Measurements from ENCODE around the gene RBM33.

The RBM33 gene

GRCh38 chr7:155762036-155762435 lies 117.6 kb downstream of the RBM33 start:
- Histone ChIP-seq H3K27ac (no peak overlapping the region), H3K4me3 (ENCODE audit: low read depth, low read length) (no peak overlapping the region), H3K36me3 (replicated peaks) (peaks cover 9% of the 10 kb centered on the region), H3K27me3 (replicated peaks) (no peaks in the 10 kb centered on the region)
- DNase-seq = no peak
- in situ Hi-C loops (cut with HindIII; ENCODE audit: low pct_ligation_motif_present, low sequenced_read_pairs) = no loop called here
- no peak for TF ChIP-seq CTCF (IDR thresholded peaks at IDR 0.05; ENCODE audit: low read depth, low read length, missing control alignments)

GRCh38 chr7:155762655-155763054 lies 118.2 kb downstream of the RBM33 start:
- in situ Hi-C loops (cut with HindIII; ENCODE audit: low pct_ligation_motif_present, low sequenced_read_pairs) = no loop called here
- H3K36me3 ChIP-seq (replicated peaks) = peaks cover 9% of the 10 kb centered on the region

GRCh38 chr7:155763122-155763521 lies 118.7 kb downstream of the RBM33 start:
- peak overlapping the region; percentile 93 for H3K27ac ChIP-seq
- no peak for DNase-seq
- H3K27me3 ChIP-seq (replicated peaks) = no peaks in the 10 kb centered on the region
- peaks cover 12% of the 10 kb centered on the region for H3K36me3 ChIP-seq (replicated peaks)
- TF ChIP-seq CTCF (IDR thresholded peaks at IDR 0.05; ENCODE audit: low read depth, low read length, missing control alignments) = no peak
- in situ Hi-C loops (cut with HindIII; ENCODE audit: low pct_ligation_motif_present, low sequenced_read_pairs) = no loop called here
- H3K4me3 ChIP-seq (ENCODE audit: low read depth, low read length) = no peak overlapping the region

More at GRCh38 chr7:155762655-155763054, 118.2 kb downstream of the RBM33 start:
- no peak for DNase-seq
- no peak overlapping the region for H3K4me3 ChIP-seq (ENCODE audit: low read depth, low read length)
- H3K27me3 ChIP-seq (replicated peaks) = no peaks in the 10 kb centered on the region
- H3K27ac ChIP-seq = peak overlapping the region; percentile 93
- no peak for TF ChIP-seq CTCF (IDR thresholded peaks at IDR 0.05; ENCODE audit: low read depth, low read length, missing control alignments)

GRCh38 chr7:155763691-155764437 lies 119.4 kb downstream of the RBM33 start:
- Histone ChIP-seq H3K36me3 (replicated peaks) (peaks cover 15% of the 10 kb centered on the region), H3K27ac (peak overlapping the region; percentile 93), H3K27me3 (replicated peaks) (no peaks in the 10 kb centered on the region), H3K4me3 (ENCODE audit: low read depth, low read length) (no peak overlapping the region)
- TF ChIP-seq CTCF (IDR thresholded peaks at IDR 0.05; ENCODE audit: low read depth, low read length, missing control alignments) = no peak
- peak; percentile 84 for DNase-seq
- in situ Hi-C loops (cut with HindIII; ENCODE audit: low pct_ligation_motif_present, low sequenced_read_pairs) = no loop called here

- DNase-seq = no peak
- no peak for TF ChIP-seq CTCF (IDR thresholded peaks at IDR 0.05; ENCODE audit: low read depth, low read length, missing control alignments)
- in situ Hi-C loops (cut with HindIII; ENCODE audit: low pct_ligation_motif_present, low sequenced_read_pairs) = no loop called here
- H3K4me3 ChIP-seq (ENCODE audit: low read depth, low read length) = no peak overlapping the region
- H3K36me3 ChIP-seq (replicated peaks) = peaks cover 18% of the 10 kb centered on the region
- H3K27me3 ChIP-seq (replicated peaks) = no peaks in the 10 kb centered on the region
- H3K27ac ChIP-seq = peak overlapping the region; percentile 93
Measured at GRCh38 chr7:155764438-155764793, 120.0 kb downstream of the RBM33 start.

- Histone ChIP-seq H3K27ac (no peak overlapping the region), H3K4me3 (ENCODE audit: low read depth, low read length) (no peak overlapping the region), H3K27me3 (replicated peaks) (no peaks in the 10 kb centered on the region), H3K36me3 (replicated peaks) (peaks cover 20% of the 10 kb centered on the region)
- in situ Hi-C loops (cut with HindIII; ENCODE audit: low pct_ligation_motif_present, low sequenced_read_pairs) = no loop called here
- no peak for DNase-seq
- TF ChIP-seq CTCF (IDR thresholded peaks at IDR 0.05; ENCODE audit: low read depth, low read length, missing control alignments) = no peak
Measured at GRCh38 chr7:155765458-155765857, 121.0 kb downstream of the RBM33 start.
